Measurements from ENCODE around the gene ANKRD36C.
"Not testable (repeated sequence)": the region's sequence is repeated elsewhere in the genome, so short reads cannot be mapped to it uniquely, and the experiment has no call there.

ANKRD36C gene

GRCh38 chr2:95991351-95992094 lies at the start of gene ANKRD36C:
Gene ANKRD36C, minus strand, starts transcription at chr2:95991824. Its CDS starts 116 bp downstream, at chr2:95991708.
- peak; percentile 15 for DNase-seq

GRCh38 chr2:96035554-96035953 lies 43.9 kb upstream of the ANKRD36C start:
- DNase-seq = not testable (repeated sequence)

- DNase-seq = not testable (repeated sequence)
Measured at GRCh38 chr2:96034792-96035191, 43.2 kb upstream of the ANKRD36C start, which contains the start of gene GPAT2. Gene GPAT2, minus strand, starts transcription at chr2:96034916. Its CDS starts 2,557 bp downstream, at chr2:96032359.

GRCh38 chr2:96033997-96034396 lies 42.4 kb upstream of the ANKRD36C start:
- DNase-seq = not testable (repeated sequence)

- DNase-seq = not testable (repeated sequence)
Measured at GRCh38 chr2:96027725-96028325, 36.2 kb upstream of the ANKRD36C start.

GRCh38 chr2:96025755-96026154 lies 34.1 kb upstream of the ANKRD36C start:
- DNase-seq = not testable (repeated sequence)

GRCh38 chr2:96025194-96025492 lies 33.5 kb upstream of the ANKRD36C start:
- no peak for DNase-seq

GRCh38 chr2:96024336-96025193 lies 32.9 kb upstream of the ANKRD36C start:
- no peak for DNase-seq

- DNase-seq = not testable (repeated sequence)
Measured at GRCh38 chr2:96023701-96024100, 32.1 kb upstream of the ANKRD36C start.

GRCh38 chr2:96022701-96023447 lies 31.2 kb upstream of the ANKRD36C start:
- peak; percentile 73 for DNase-seq

GRCh38 chr2:96022126-96022525 lies 30.5 kb upstream of the ANKRD36C start:
- not testable (repeated sequence) for DNase-seq

- DNase-seq = not testable (repeated sequence)
Measured at GRCh38 chr2:96021142-96021541, 29.5 kb upstream of the ANKRD36C start.

GRCh38 chr2:96019909-96020590 lies 28.4 kb upstream of the ANKRD36C start:
- not testable (repeated sequence) for DNase-seq

GRCh38 chr2:96016321-96016720 lies 24.7 kb upstream of the ANKRD36C start:
- not testable (repeated sequence) for DNase-seq

- DNase-seq = not testable (repeated sequence)
Measured at GRCh38 chr2:96012792-96013264, 21.2 kb upstream of the ANKRD36C start.

GRCh38 chr2:96012086-96012791 lies 20.6 kb upstream of the ANKRD36C start:
- DNase-seq = not testable (repeated sequence)

GRCh38 chr2:96011129-96011455 lies 19.5 kb upstream of the ANKRD36C start:
- DNase-seq = not testable (repeated sequence)

- peak; percentile 97 for DNase-seq
Measured at GRCh38 chr2:96010320-96011128, 18.9 kb upstream of the ANKRD36C start.

- not testable (repeated sequence) for DNase-seq
Measured at GRCh38 chr2:96009833-96010232, 18.2 kb upstream of the ANKRD36C start.

- DNase-seq = not testable (repeated sequence)
Measured at GRCh38 chr2:96008051-96008450, 16.4 kb upstream of the ANKRD36C start.
